Measurements from ENCODE around the gene LUM. TPM values are rescaled to one million over a fixed set of nuclear protein-coding genes. Genes with fewer than 3 reads are reported as not detected.

LUM gene, protein sequence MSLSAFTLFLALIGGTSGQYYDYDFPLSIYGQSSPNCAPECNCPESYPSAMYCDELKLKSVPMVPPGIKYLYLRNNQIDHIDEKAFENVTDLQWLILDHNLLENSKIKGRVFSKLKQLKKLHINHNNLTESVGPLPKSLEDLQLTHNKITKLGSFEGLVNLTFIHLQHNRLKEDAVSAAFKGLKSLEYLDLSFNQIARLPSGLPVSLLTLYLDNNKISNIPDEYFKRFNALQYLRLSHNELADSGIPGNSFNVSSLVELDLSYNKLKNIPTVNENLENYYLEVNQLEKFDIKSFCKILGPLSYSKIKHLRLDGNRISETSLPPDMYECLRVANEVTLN
- total RNA-seq = 170 TPM
- long read RNA-seq, transcript LUM-201 (3 exons, 3,008 nt) = major isoform, 758 of 783 reads
- long read RNA-seq, partial matches to known transcripts = 18 of 783 reads
- long read RNA-seq, other reads (novel, unspliced or antisense) = 7 of 783 reads

DNA sequence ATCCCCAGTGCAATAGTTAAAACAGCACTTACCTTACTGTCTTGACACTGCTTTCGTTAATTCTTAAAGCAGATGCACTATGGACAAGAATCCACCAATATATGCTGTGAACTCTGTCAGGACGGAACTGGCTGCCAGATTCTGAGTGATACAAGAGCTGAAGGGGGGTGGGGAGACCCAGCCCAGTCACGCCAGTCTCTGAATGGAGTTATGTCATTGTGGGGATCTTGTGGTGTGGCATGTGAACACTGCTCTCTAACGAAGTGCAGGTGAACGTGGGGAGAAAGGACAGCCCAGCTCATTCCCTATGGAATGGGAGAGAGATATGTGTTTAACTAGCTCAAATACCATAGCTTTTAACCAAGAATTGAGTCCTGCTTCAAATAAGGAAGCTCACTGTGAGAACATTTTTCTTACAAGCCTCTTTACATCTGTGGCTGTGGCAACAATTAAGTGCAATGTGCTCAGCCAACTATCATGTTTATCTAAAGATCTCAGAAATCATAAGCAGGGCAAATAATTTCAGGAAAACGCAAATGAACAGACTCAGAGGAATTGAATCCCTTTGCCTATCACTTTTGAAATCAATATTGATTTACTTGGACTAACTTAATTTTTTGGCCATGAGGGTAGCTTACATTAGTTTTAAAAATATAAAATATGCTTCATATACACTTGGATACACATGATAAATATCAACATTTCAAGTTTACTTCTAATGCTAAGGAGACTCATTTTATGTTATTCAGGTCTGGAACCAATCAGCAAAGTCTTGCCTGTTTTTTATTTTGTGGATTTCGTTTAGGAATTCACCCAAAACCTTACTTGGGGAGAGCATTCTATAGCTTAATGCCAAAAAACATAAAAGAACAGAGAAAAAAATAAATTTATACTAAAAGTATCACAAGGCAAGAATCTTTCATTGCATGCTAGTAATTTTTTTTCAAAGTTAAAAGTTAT lies at the start of gene LUM:
LUM (minus strand) TSS at position 129 of the 960 bp plus-strand sequence. CDS start 2,515 bp downstream, outside the sequence.
- DNase-seq (ENCODE audit: low spot score) = no peak

DNA sequence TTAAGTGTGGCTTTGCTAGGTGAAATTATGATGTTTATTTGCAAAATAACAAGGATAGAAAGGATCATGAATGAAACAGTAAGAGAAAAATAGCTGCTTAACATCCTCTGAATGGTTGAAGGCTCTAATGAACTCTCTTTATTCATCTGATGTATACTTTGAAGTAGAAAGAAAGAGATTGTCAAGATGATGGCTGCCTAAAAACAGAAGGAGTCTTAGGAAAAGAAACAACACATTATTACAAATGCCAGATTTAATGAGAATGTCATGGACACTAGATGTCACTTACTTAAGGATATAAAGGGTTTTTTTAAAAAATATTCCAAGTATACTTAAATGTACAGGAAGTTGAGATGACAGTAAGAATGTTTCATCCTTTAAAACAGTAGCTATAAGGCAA lies 49.7 kb upstream of the LUM start:
- no peak for DNase-seq (ENCODE audit: low spot score)

DNA sequence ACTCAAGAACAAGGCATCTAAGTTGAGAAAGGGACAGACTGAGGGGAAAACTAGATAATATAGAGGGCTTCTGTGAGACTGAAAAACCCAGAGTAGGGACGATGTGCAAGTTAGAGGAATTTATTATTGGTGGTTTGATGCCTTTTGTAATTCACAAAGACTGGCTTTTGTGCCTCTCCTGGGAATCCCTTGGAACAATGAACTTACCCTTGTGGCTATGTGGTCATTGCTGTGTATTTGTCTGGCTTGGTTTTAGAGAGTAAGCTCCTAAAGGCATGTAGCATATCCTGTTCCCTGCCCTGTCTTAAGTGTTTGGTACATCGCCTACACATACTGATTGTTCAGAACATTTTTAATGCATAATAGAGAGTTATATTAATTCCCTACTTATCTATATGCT lies 44.7 kb upstream of the LUM start:
- no peak for DNase-seq (ENCODE audit: low spot score)

DNA sequence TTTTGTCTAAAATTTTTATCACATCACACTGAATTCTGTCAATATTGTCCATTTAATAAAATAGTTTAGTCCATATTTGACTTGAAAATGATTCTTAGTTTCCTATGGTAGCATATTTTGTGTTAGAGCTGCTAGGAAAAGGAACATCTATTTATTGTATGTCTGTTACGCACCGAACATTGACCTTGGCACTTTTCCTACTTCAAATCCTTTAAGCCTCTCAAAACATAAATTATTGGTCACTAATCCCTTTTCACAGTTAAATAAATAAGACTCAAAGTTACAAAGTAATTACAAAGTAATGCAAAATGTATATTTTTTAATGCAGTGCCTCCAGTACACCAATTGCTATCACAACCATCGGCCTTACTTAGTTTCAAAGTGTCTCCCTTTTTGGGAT lies 42.8 kb upstream of the LUM start:
- no peak for DNase-seq (ENCODE audit: low spot score)

DNA sequence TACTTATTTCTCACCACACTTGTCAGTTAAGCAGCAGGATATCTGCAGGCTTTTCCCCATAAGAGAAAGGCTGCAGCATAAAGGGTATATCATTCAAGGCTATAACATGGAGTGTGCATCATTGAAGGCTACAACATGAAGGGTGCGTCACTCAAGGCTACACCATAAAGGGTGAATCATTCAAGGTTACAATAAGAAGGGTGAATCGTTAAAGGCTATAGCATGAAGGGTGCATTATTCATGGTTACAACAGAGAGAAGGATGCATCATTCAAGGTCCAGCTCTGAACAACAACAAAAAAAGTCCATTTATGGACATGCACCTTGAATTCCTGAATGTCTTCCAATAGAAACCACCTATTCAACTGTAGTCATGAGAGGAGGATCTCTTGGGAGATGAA lies 32.8 kb upstream of the LUM start:
- DNase-seq (ENCODE audit: low spot score) = no peak

DNA sequence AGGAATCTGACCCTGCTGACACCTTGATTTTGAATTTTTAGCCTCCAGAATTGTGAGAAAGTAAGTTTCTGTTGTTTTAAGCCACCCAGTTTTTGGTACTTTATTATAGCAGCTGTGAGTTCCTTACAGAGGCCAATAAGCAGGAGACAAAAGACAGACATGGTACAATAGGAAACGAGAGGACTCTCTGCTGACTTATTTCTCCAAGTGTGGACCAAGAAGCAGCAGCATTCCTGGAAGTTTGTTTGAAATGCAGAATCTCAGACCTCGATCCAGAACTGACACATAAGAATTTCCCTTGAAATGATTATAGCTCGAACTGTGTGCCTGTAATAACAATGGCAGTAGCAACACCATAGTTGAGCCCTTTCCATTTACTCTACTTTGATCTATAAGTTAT lies 31.9 kb upstream of the LUM start:
- DNase-seq (ENCODE audit: low spot score) = no peak

DNA sequence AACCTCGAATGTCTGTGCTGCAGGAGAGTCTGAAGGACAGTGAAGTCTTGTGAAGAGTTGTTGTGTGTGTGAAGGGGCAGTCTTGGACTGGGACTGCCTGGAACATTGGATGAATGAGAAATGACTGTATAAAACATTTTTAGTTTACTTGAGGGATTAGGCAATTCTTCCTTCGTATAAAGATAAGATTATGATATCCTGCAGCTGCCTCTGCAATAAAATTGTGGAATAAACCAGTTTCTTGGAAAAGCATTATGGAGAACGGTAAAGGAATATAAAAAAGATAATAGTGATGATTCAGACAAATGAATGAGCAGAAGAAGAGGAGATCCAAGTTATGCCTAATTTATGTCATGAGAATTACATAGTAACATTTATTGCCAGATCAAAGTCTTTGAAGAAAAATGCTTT lies 30.9 kb upstream of the LUM start:
- DNase-seq (ENCODE audit: low spot score) = no peak

DNA sequence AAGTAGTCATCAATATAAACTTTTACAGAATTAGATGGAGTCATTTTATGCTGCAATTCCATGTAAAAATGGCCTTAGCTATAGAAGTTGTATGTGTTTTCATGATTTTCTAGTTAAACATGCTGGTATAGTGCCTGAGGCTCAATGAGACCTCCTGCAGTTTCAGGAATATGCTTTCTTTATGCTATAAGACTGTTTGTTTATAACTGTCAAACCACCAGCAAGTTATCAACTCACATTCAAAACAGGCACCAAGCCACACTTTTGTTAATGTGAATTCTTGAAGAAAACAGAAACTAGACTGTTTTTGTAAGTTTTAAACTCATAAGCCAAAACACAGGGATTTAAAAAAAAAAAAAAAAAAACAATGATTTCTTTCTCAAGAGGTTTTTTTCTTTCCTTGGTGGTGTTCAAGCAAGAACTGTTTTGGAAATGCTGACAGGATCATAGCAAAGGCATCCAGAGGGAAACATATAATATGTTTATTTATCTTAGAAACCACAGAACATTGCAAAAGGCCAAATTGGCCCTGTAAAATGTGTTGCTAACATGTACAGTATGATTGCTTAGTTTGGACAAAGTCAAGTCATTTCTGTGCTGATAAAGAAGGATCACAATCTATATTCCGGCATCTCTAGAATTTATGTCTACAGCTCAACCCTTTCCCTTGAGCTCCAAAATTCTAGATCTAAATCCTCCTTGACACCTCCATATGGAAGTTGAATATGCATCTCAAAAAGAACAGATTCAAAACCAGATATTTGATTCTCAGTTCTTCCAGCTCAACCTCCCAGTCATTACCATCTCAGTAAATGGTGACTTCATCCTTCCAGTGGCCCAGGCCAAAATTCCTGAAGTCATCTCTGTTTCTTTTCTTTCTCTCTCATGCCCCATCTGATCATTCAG lies 29.0 kb upstream of the LUM start:
- DNase-seq (ENCODE audit: low spot score) = no peak

DNA sequence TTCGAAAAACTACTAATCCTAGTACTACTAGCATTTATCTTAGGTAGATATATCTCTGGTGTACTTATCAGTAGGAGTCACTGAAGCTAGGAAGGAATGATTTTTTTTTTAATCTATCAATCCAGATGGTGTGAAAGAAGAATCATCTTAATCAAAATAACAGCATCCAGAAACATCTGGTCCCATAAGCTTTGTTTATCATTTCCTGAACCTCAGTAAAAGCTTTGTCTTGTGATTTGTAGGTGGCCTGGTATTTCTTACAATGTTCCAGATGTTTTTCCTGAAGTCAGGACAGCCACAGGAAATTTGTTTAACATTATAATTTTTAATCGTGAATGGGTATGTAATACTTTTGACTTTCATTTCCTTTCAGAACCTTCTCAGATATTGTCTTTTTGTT lies 28.0 kb upstream of the LUM start:
- DNase-seq (ENCODE audit: low spot score) = no peak

DNA sequence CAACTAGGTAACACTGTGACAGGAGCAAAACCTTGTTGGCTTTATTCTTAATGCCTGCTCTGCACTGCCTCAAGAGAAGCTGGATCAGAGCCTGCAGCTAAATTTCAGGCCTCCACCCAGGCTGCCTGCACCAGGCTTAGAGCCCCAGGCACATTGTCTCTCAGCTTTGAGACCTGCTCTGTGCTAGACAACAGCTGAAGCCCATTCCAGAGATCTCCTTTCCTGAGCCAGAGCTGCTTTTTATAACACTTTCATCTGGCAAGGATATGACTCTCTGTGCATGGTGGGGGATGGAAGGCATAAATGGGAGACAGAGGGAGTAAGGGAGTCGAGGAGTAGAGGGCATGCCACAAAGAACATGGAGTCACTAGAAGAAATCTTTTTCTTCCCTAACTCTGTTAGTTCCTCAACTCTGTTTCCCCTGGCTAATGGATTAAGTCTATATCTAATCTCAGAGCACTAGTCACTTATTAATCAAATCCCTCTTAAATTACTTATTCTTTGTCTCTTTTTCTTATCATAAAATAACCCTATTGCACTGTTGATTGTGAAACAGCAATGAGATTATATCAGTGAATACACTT lies 27.1 kb upstream of the LUM start:
- no peak for DNase-seq (ENCODE audit: low spot score)

DNA sequence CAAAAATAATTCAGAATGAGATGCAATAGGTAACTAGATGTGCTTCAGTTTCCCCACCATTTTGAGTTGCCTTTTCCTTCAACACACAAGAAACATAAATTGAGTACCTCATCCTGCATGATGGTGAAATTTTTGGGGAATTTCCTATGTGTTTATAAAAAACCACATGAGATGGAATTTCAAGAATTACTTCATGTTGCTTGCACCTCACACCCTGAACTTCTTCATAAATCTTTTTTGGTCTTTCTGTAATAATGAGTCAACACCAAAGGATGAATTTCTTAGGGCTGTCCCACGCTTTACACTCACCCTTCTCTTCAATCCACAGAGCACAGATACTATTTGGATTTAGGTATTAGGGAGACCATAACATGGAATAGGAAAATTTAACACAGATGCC lies 22.6 kb upstream of the LUM start:
- DNase-seq (ENCODE audit: low spot score) = no peak

DNA sequence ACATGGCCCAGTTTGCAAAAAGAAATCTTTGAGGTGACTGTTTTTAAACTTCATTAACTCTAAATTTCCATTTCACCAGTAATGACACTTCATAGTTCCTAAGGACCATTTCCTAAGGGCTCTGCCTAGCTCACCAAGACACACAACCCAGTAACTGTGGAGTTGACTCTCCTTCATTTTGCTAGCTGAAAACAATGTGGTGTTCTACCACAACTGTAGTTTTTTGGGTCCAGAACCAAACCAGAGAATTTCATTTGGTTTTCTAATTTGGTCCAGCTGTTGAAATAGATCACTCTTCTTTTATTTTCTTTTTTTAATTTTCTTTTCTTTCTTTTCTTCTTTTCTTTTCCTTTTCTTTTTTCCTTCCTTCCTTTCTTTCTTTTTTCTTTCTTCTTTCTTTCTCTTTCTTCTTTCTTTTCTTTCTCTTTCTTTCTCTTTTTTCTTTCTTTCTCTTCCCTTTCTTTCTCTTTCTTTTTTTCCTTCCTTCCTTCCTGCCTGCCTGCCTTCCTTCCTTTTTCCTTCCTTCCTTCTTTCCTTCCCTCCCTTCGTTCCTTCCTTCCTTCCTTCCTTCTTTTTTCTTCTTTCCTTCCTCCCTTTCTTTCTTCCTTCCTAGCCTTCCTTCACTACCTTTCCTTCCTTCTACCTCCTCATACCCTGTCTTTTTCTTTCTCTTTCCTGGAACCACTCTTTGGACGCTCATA lies 18.5 kb upstream of the LUM start:
- DNase-seq (ENCODE audit: low spot score) = no peak

DNA sequence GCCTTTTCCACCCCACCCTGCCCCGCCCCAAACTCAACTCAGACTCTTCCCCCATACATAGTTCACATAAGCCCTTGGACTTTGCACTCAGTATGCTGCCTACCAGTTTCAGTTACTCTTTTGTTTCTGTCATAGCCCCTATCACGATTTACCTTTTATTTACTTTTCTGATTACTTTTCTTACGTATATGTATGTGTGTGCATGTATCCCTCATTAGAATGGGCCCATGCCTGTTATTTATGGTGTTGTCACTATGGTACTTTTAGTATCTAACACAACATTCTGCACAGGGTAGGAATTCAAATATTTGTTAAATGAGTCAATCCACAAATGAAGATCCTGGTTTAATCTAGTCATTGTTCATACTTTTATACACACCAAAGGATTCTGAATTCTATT lies 16.5 kb upstream of the LUM start:
- no peak for DNase-seq (ENCODE audit: low spot score)

DNA sequence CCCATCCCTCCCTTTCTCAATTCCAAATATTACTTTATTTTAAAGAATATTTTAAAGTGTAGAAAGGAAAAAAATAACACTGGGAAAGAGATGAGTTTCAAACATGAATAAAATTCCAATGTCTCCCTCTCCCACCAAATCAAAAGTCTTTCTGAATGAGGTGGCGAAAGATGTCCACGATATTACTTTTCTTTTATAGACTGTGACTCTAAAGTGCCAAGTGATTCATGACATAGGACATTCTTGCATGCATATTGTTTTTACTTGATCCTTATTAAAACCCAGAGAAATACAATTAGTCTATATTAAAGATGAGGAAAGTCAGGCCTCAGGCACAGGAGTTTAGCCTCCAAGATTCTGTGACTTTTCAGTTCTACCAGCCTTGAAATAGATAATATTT lies 16.0 kb upstream of the LUM start:
- no peak for DNase-seq (ENCODE audit: low spot score)

DNA sequence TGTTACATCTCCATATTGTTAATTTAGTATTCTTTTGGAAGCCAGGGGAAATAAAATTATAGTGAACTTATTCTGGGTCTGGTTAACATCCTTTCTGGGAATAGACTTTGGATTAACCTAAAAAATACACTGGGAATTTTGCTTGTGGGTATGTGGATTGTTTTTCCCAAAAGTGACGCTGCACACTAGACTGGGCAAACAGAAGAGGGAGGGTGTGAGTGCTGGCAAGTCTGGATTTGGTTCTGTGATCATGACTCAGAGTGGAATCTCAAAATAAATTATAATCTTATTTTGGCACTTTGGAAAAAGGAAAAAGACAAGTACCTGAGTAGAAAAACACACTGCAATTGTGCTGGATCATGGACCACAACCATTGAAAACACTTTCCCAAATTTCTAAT lies 15.2 kb upstream of the LUM start:
- no peak for DNase-seq (ENCODE audit: low spot score)

DNA sequence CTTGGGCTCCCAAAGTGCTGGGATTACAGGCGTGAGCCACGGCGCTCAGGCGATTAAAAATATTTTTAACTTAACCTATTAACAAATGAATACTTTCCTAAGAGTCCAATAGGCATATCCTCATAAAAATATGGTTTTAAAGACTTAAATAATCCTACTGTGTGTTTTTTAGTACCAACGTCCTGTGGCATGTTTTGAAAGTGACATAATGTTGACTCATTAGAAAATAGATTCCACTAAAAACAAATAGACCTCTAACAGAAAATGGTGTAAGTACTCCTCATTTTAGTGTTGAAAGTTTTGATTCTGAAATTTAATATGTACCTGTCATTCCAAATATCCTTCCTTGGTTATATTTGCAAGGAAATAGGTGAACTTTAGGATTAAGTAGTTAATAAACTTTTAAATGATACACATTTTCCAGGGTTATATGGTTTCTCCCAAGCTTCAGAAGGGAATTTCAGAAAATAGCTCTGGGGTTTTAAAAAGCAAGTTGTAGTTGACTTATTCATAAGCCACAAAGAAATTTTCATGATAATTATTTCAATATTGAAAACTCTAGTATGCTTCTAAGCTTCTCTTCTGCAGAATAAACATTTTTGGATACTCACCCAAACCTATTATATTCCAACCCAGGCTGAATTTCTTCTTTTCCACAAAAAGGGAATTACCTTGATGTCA lies 12.1 kb upstream of the LUM start:
- no peak for DNase-seq (ENCODE audit: low spot score)

DNA sequence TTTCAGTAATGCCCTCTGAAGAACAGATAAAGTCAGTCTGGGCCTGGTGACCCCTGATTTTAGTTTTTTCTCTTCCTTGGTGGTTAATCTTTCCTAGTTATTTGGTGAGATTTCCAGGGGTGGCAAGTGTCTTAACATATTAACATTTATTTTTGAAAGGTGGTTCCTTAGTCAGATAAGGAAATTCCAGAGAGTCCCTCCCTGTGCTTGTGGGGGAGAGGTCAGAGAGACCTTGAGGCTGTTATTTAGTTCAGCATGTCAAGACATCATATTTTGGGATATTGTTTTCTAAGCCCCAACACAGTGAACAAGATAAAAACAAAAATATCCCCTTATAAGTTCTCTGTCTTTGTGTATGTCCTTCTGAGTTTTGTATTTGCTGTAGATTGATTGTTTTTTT lies 9.5 kb upstream of the LUM start:
- DNase-seq (ENCODE audit: low spot score) = no peak

DNA sequence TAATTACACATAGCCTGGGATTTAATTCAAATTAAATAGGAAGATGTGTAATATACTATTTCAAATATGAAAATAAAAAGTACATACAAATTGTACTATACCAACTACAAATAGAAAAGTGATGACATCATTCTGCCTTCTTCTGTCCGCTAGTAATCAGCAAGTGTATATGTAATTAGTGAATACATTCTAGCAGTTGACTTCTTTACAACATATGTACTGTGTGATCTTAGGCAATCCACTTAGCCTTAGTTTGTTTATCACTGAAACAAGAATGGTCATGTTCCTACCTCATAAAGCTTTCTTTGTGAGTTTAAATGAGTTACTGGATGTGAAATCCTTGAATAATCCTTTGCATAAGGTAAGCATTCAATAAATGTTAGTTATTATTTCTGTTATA lies 7.8 kb upstream of the LUM start:
- DNase-seq (ENCODE audit: low spot score) = no peak

DNA sequence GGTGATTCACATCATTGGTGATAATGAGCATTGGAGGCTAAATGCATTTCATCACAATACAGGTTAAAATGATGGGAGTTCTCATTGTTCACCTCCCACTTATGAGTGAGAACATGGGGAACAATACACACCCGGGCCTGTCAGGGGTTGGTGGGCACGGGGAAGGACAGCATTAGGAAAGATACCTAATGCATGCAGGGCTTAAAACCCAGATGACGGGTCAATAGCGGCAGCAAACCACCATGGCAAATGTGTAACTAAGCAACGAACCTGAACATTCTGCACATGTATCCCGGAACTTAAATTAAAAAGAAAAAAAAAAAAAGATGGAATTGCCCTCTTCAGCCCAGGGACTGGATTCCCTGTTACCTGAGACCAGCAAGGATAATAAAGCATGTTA lies 2.3 kb upstream of the LUM start:
- no peak for DNase-seq (ENCODE audit: low spot score)
